ENCODE results near the gene PRSS56. TPM values are rescaled to one million over a fixed set of nuclear protein-coding genes. Genes with fewer than 3 reads are reported as not detected.

PRSS56 gene
- total and polyA plus RNA-seq, 7 donors, result 0.82 to 5.0 (median 2.4) TPM

DNA sequence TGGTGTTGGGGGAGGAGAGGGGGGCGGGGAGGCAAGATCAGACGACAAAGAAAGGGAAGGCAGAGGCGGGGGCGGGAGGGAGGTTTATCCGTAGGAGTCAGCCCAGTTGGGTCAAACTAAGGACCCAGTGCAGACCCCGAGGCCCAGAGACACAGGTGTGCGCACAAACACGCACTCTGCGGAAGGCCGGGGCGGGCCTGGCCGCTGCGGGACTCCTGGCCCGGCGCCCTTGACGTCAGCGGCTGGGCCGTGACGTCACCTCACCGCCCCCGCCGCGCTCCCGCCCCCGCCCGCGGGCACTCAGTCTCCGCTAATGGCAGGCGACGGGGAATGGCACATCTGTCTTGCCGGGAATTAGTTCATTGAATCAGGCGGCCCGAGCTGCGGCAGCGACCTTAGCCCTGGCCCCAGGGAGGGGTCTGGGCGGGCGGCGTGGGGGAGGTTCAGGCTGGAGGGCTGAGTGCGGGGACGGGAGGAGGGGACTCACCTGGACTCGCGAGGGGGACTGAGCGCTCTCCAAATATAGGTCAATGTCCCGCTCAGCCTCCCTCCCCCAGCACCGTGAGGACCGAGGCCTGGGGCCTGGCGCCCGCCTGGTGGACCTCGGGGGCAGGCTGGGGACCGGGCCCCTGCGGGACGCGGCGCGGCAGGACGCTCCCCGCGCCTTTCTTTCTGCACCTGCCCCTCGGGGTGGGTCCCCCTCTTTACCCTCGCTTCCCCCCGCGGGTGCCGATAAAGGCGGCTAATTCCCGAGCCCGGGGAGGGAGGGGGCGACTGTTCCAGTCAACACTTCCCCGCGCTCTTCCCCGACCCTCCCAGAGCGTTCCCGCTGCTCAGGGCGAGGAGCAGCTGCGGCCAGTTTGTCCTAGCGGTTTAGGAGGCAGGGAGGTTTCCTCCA, 17.0 kb upstream of the PRSS56 start:
- no peaks in the 10 kb centered on the region for H3K36me3 ChIP-seq (ENCODE audit: insufficient read depth in 1 of 2, low read depth in 1 of 2)
- DNase-seq, result no peak
- no peak overlapping the region for H3K27ac ChIP-seq

DNA sequence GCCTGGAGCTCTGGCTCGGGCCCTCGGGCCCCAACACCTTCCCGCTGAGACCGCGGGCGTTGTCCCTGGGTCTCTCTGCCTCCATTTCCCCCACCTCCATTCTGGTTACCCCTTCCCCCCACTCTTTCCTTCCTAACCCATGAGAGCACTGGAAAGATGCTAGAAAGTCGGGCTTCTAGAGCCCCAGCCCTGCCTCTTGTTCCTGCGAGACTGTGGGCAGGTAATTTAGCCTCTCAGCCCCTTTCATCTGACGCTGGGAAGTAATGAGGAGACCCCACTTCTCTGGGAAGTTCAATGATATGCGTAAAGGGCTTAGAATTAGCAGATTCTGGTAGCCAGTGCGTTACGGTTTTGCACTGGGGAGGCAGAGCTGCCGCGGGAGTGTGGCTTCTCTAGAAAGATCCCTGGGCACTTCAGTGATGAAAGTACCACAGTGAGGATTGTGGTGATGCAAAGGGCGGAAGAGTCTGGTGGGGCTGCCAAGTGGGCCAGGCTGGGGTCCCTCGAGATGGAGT, 16.3 kb upstream of the PRSS56 start:
- Histone ChIP-seq H3K36me3 (ENCODE audit: insufficient read depth in 1 of 2, low read depth in 1 of 2) (no peaks in the 10 kb centered on the region), H3K9me3 (no peaks in the 10 kb centered on the region), H3K27me3 (ENCODE audit: insufficient read depth in 3 of 3, low read length in 2 of 3) (no peaks in the 10 kb centered on the region), H3K4me1 (no peaks in the 10 kb centered on the region), H3K27ac (no peak overlapping the region), H3K4me3 (peak overlapping the region; percentile 66)
- intact Hi-C loops (cut with DNase I), result loop anchor here in 1 of 2 donors (5.0 kb wide), 1 partner anchor 57 kb away; no protein-coding TSS in a partner anchor
- TF ChIP-seq, protein P1, sequence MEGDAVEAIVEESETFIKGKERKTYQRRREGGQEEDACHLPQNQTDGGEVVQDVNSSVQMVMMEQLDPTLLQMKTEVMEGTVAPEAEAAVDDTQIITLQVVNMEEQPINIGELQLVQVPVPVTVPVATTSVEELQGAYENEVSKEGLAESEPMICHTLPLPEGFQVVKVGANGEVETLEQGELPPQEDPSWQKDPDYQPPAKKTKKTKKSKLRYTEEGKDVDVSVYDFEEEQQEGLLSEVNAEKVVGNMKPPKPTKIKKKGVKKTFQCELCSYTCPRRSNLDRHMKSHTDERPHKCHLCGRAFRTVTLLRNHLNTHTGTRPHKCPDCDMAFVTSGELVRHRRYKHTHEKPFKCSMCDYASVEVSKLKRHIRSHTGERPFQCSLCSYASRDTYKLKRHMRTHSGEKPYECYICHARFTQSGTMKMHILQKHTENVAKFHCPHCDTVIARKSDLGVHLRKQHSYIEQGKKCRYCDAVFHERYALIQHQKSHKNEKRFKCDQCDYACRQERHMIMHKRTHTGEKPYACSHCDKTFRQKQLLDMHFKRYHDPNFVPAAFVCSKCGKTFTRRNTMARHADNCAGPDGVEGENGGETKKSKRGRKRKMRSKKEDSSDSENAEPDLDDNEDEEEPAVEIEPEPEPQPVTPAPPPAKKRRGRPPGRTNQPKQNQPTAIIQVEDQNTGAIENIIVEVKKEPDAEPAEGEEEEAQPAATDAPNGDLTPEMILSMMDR (IDR thresholded peaks at IDR 0.05), result no peak
- no peak for ATAC-seq
- 58 to 63% (median 59%) methylated on average over 16 of the region's 16 CpGs for WGBS, 3 donors
- DNase-seq, result no peak

More for the DNA sequence above, 17.0 kb upstream of the PRSS56 start:
- TF ChIP-seq, protein P1 (IDR thresholded peaks at IDR 0.05), result no peak
- Histone ChIP-seq H3K4me3 (peak overlapping the region; percentile 66), H3K27me3 (ENCODE audit: insufficient read depth in 3 of 3, low read length in 2 of 3) (no peaks in the 10 kb centered on the region), H3K9me3 (no peaks in the 10 kb centered on the region), H3K4me1 (no peaks in the 10 kb centered on the region)
- WGBS, 3 donors, result 11 to 18% (median 12%) methylated on average over 52 to 74 of the region's 75 CpGs
- ATAC-seq, result peak; percentile 63 to 85 (median 72)
- intact Hi-C loops (cut with DNase I), result loop anchor here in 1 of 2 donors (5.0 kb wide), 1 partner anchor 56 kb away; no protein-coding TSS in a partner anchor

DNA sequence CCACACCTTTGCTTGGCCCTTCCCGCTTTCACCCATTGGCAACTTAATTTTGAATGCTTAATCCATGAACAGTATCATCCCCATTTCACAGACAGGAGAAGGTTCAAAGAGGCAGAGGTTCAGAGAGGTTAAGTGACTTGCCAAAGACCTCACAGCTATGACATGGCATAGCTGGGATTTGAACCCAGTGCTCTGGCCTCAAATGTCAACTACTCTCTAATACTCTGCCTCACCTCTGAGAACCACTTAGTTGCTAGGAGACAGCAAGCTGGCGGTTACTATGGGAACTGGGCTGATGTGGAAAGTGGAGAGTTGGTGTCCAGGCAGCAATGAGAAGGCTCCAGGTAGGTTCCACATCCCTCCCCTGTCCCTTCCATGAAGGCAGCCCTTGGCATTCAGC, 15.8 kb upstream of the PRSS56 start:
- Histone ChIP-seq H3K27me3 (ENCODE audit: insufficient read depth in 3 of 3, low read length in 2 of 3) (no peaks in the 10 kb centered on the region), H3K4me3 (no peak overlapping the region), H3K27ac (no peak overlapping the region), H3K36me3 (ENCODE audit: insufficient read depth in 1 of 2, low read depth in 1 of 2) (no peaks in the 10 kb centered on the region), H3K4me1 (no peaks in the 10 kb centered on the region), H3K9me3 (no peaks in the 10 kb centered on the region)
- DNase-seq (no peak), ATAC-seq (no peak)
- TF ChIP-seq, protein P1 (IDR thresholded peaks at IDR 0.05), result no peak
- 70 to 97% (median 90%) methylated on average over 2 of the region's 2 CpGs for WGBS, 3 donors
- intact Hi-C loops (cut with DNase I), result loop anchor here in 1 of 2 donors (5.0 kb wide), 1 partner anchor 57 kb away; no protein-coding TSS in a partner anchor

DNA sequence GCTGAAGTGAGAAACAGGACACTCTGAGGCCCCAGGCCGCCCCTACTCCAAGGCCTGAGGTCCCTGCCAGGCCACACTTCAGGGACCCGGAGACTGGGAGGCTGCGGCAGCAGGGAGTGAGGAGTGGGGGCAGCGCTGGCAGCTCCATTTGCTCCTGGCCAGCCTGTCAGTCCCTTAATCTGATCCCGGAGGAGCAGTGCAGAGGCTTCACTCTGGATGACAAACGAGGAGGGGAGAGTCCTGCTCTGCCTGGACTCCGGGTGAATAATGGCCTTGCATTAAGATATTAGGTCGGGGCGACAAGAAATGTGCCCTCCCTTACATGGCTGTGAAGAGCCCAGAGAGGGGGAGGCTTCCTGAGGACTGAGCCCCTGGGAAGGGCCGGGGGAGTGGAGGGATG, 14.3 kb upstream of the PRSS56 start:
- no peaks in the 10 kb centered on the region for H3K27me3 ChIP-seq (ENCODE audit: insufficient read depth in 3 of 3, low read length in 2 of 3)
- no peak for ATAC-seq

More for the DNA sequence above, 14.3 kb upstream of the PRSS56 start:
- Histone ChIP-seq H3K36me3 (ENCODE audit: insufficient read depth in 1 of 2, low read depth in 1 of 2) (no peaks in the 10 kb centered on the region), H3K4me3 (no peak overlapping the region), H3K9me3 (no peaks in the 10 kb centered on the region), H3K27ac (no peak overlapping the region), H3K4me1 (no peaks in the 10 kb centered on the region)
- 56 to 66% (median 64%) methylated on average over 10 of the region's 10 CpGs for WGBS, 3 donors
- TF ChIP-seq, protein P1 (IDR thresholded peaks at IDR 0.05), result no peak
- intact Hi-C loops (cut with DNase I), result no loop called here
- no peak for DNase-seq

All from psoas muscle (tissue), 8 donors.